Heart left ventricle (tissue), 13 donors: ENCODE measurements around the gene CNTN4.

Experiments
- POLR2A ChIP-seq, 2 donors: fragments of 450-650 bp; IDR thresholded peaks; one replicate each; pipeline ENCODE4 v1.6.1; 2017; ENCODE audit warnings: antibody characterized with exemption in 2 of 2, mild to moderate bottlenecking in 2 of 2, moderate library complexity in 2 of 2
- TF ChIP-seq, protein P1 (sequence below), 12 donors: fragments of 200-600 bp; sonication (generic) in 4 of 12; IDR thresholded peaks; one replicate each; pipeline versions ENCODE4 v1.5.0 to v1.8.0; 2018 to 2022; ENCODE audit warnings: antibody characterized with exemption in 12 of 12, mild to moderate bottlenecking in 5 of 12
- donor health status: ischemic (EF 13 %, LVEDD 7.1; RV severe dilation, severe dysfunction).
- donor health status: DM: no; HTN: yes; CAD: no.
- donor health status: DM: no; HTN: no; CAD: no.
- donor health status: ischemic (EF 25% LVEDD 6.9; RV normal size, moderate dysfunction).
- donor health status: ischemic (EF 25% LVEDD 5.7; RV mildly dilated, moderate dysfunction).
- donor health status: ischemic (EF 35%, LVEDD 5.7; RV mildly dilated, moderate dysfunction).
- donor health status: nonischemic (EF 11% LVEDD 7.7; RV severe dilation, severe dysfunction).
- donor health status: DM: yes; HTN: yes; CAD: no.
- donor health status: PGD.
- donor health status: ischemic (EF 29% LVEDD 5.4; RV normal size, mild dysfunction).
- donor health status: nonischemic (EF 23%, LVEDD 6.1; RV moderate dilation, normal function).

DNA sequence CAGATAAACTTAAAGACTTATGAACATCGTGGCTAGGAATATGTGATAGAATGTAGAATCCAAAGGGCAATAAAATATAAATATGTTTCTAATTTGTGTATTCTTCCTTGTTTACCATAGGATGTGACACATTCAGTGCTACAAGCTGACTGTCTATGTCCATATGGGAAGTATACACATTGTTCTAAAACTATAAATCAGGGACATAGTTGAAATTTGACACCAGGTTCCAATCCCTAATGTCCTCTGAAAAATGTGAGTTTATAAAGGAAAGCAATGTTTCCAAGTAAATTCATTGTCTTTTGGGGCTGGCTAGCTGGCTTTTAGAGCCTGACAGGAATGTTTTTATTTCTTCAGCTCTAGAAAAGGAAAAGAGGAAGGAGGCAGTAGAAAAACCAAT lies 273.6 kb downstream of the CNTN4 start:
- TF ChIP-seq, protein P1, sequence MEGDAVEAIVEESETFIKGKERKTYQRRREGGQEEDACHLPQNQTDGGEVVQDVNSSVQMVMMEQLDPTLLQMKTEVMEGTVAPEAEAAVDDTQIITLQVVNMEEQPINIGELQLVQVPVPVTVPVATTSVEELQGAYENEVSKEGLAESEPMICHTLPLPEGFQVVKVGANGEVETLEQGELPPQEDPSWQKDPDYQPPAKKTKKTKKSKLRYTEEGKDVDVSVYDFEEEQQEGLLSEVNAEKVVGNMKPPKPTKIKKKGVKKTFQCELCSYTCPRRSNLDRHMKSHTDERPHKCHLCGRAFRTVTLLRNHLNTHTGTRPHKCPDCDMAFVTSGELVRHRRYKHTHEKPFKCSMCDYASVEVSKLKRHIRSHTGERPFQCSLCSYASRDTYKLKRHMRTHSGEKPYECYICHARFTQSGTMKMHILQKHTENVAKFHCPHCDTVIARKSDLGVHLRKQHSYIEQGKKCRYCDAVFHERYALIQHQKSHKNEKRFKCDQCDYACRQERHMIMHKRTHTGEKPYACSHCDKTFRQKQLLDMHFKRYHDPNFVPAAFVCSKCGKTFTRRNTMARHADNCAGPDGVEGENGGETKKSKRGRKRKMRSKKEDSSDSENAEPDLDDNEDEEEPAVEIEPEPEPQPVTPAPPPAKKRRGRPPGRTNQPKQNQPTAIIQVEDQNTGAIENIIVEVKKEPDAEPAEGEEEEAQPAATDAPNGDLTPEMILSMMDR (IDR thresholded peaks at IDR 0.05): no peak
- no peak for TF ChIP-seq POLR2A (IDR thresholded peaks at IDR 0.05)
